Measurements from ENCODE around the gene ANKRD13A. TPM values are rescaled to one million over a fixed set of nuclear protein-coding genes. Genes with fewer than 3 reads are reported as not detected.
A peak's percentile ranks its signal among the peaks of the same experiment; 100 is the strongest.

The ANKRD13A gene
- total and polyA plus RNA-seq, 7 experiments from 2014 or later, result 33.4 to 82.8 (median 65.6) TPM

- ChIA-PET CTCF (interaction anchor here (1.0 kb wide), 1 partner anchor 37 kb away, joined by 6 read pairs; no protein-coding TSS in a partner anchor), POLR2A (interaction anchor here (0.9 to 1.1 kb wide), 2 partner anchors 31 to 100 kb away, joined by 3 read pairs; no protein-coding TSS in a partner anchor)
- no peak overlapping the region for H3K4me3 ChIP-seq (ENCODE audit: low read length)
- H3K4me1 Mint-ChIP-seq, result peaks cover 0 to 38% (median 8%) of the 10 kb centered on the region in 7 donors
- intact Hi-C loops (cut with micrococcal nuclease), result no loop called here
- H3K27ac Mint-ChIP-seq, result peak overlapping the region in 5 of 9 donors; percentile 28 to 83 (median 63)
- H3K4me3 Mint-ChIP-seq, result no peak overlapping the region
- H3K27ac ChIP-seq (ENCODE audit: low read depth, low read length), result peak overlapping the region; percentile 19
- no peak for ATAC-seq
- H3K36me3 Mint-ChIP-seq, result peaks cover 7 to 54% (median 39%) of the 10 kb centered on the region in 5 donors
- no peaks in the 10 kb centered on the region for H3K9me3 Mint-ChIP-seq
- DNase-seq, result no peak
- H3K27me3 ChIP-seq (ENCODE audit: control insufficient read depth in 2 of 2, insufficient read depth in 2 of 2, low read length in 2 of 2), result no peaks in the 10 kb centered on the region
- no peaks in the 10 kb centered on the region for H3K27me3 Mint-ChIP-seq
- peaks cover 0 to 10% of the 10 kb centered on the region in 2 donors for H3K4me1 ChIP-seq (ENCODE audit: control insufficient read depth in 2 of 2, insufficient read depth in 2 of 2, low read length in 2 of 2)
- no peaks in the 10 kb centered on the region for H3K9me3 ChIP-seq (ENCODE audit: control insufficient read depth in 2 of 3, low read length in 3 of 3)
- H3K36me3 ChIP-seq (ENCODE audit: control insufficient read depth in 2 of 3, insufficient read depth in 3 of 3, low read length in 3 of 3), result peaks cover 6 to 82% (median 29%) of the 10 kb centered on the region in 3 experiments
Measured at GRCh38 chr12:109963743-109964429, 35.3 kb upstream of the ANKRD13A start.

GRCh38 chr12:109966546-109966945, 32.7 kb upstream of the ANKRD13A start:
- CTCF ChIA-PET, result no interaction called here
- peaks cover 11 to 46% (median 36%) of the 10 kb centered on the region in 5 donors for H3K36me3 Mint-ChIP-seq
- H3K27me3 Mint-ChIP-seq, result no peaks in the 10 kb centered on the region
- peak overlapping the region in 3 of 9 donors; percentile 57 to 78 (median 68) for H3K27ac Mint-ChIP-seq
- Histone ChIP-seq H3K9me3 (ENCODE audit: control insufficient read depth in 2 of 3, low read length in 3 of 3) (no peaks in the 10 kb centered on the region), H3K27ac (ENCODE audit: low read depth, low read length) (no peak overlapping the region), H3K4me1 (ENCODE audit: control insufficient read depth in 2 of 2, insufficient read depth in 2 of 2, low read length in 2 of 2) (peaks cover 0 to 10% of the 10 kb centered on the region in 2 donors), H3K4me3 (ENCODE audit: low read length) (no peak overlapping the region), H3K36me3 (ENCODE audit: control insufficient read depth in 2 of 3, insufficient read depth in 3 of 3, low read length in 3 of 3) (peaks cover 12 to 77% (median 14%) of the 10 kb centered on the region in 3 experiments), H3K27me3 (ENCODE audit: control insufficient read depth in 2 of 2, insufficient read depth in 2 of 2, low read length in 2 of 2) (no peaks in the 10 kb centered on the region)
- H3K9me3 Mint-ChIP-seq, result no peaks in the 10 kb centered on the region
- peaks cover 0 to 42% (median 9%) of the 10 kb centered on the region in 7 donors for H3K4me1 Mint-ChIP-seq
- ATAC-seq (no peak), DNase-seq (no peak)
- no peak overlapping the region for H3K4me3 Mint-ChIP-seq
- intact Hi-C loops (cut with micrococcal nuclease), result no loop called here
- POLR2A ChIA-PET, result no interaction called here

GRCh38 chr12:109967383-109968031, 31.7 kb upstream of the ANKRD13A start:
- ChIA-PET POLR2A (no interaction called here), CTCF (no interaction called here)
- Mint-ChIP-seq H3K4me3 (peak overlapping the region in 1 of 10 donors; percentile 40), H3K9me3 (no peaks in the 10 kb centered on the region), H3K36me3 (peaks cover 12 to 48% (median 38%) of the 10 kb centered on the region in 5 donors), H3K27ac (peak overlapping the region in 7 of 9 donors; percentile 6 to 85 (median 30)), H3K4me1 (peaks cover 0 to 43% (median 9%) of the 10 kb centered on the region in 7 donors), H3K27me3 (no peaks in the 10 kb centered on the region)
- Histone ChIP-seq H3K4me3 (ENCODE audit: low read length) (no peak overlapping the region), H3K27me3 (ENCODE audit: control insufficient read depth in 2 of 2, insufficient read depth in 2 of 2, low read length in 2 of 2) (no peaks in the 10 kb centered on the region), H3K36me3 (ENCODE audit: control insufficient read depth in 2 of 3, insufficient read depth in 3 of 3, low read length in 3 of 3) (peaks cover 8 to 74% (median 13%) of the 10 kb centered on the region in 3 experiments), H3K27ac (ENCODE audit: low read depth, low read length) (no peak overlapping the region), H3K4me1 (ENCODE audit: control insufficient read depth in 2 of 2, insufficient read depth in 2 of 2, low read length in 2 of 2) (peaks cover 0 to 10% of the 10 kb centered on the region in 2 donors), H3K9me3 (ENCODE audit: control insufficient read depth in 2 of 3, low read length in 3 of 3) (no peaks in the 10 kb centered on the region)
- intact Hi-C loops (cut with micrococcal nuclease), result no loop called here
- no peak for DNase-seq
- ATAC-seq, result no peak

- intact Hi-C loops (cut with micrococcal nuclease), result no loop called here
- Histone ChIP-seq H3K27ac (ENCODE audit: low read depth, low read length) (no peak overlapping the region), H3K4me1 (ENCODE audit: control insufficient read depth in 2 of 2, insufficient read depth in 2 of 2, low read length in 2 of 2) (peaks cover 0 to 10% of the 10 kb centered on the region in 2 donors), H3K4me3 (ENCODE audit: low read length) (no peak overlapping the region), H3K36me3 (ENCODE audit: control insufficient read depth in 2 of 3, insufficient read depth in 3 of 3, low read length in 3 of 3) (peaks cover 6 to 73% (median 8%) of the 10 kb centered on the region in 3 experiments), H3K9me3 (ENCODE audit: control insufficient read depth in 2 of 3, low read length in 3 of 3) (no peaks in the 10 kb centered on the region), H3K27me3 (ENCODE audit: control insufficient read depth in 2 of 2, insufficient read depth in 2 of 2, low read length in 2 of 2) (no peaks in the 10 kb centered on the region)
- Mint-ChIP-seq H3K27me3 (no peaks in the 10 kb centered on the region), H3K4me3 (peak overlapping the region in 1 of 10 donors; percentile 40), H3K9me3 (no peaks in the 10 kb centered on the region), H3K27ac (peak overlapping the region in 8 of 9 donors; percentile 6 to 85 (median 42)), H3K36me3 (peaks cover 12 to 51% (median 38%) of the 10 kb centered on the region in 5 donors), H3K4me1 (peaks cover 0 to 42% (median 9%) of the 10 kb centered on the region in 7 donors)
- ChIA-PET CTCF (no interaction called here), POLR2A (interaction anchor here (0.6 kb wide), 1 partner anchor 116 kb away, joined by 4 read pairs; no protein-coding TSS in a partner anchor)
- ATAC-seq (no peak), DNase-seq (no peak)
Measured at GRCh38 chr12:109968032-109968420, 31.2 kb upstream of the ANKRD13A start.

GRCh38 chr12:109968801-109969200, 30.4 kb upstream of the ANKRD13A start:
- H3K4me1 ChIP-seq (ENCODE audit: control insufficient read depth in 2 of 2, insufficient read depth in 2 of 2, low read length in 2 of 2), result peaks cover 0 to 10% of the 10 kb centered on the region in 2 donors
- Mint-ChIP-seq H3K36me3 (peaks cover 13 to 51% (median 39%) of the 10 kb centered on the region in 5 donors), H3K27ac (peak overlapping the region in 1 of 9 donors; percentile 25), H3K4me3 (no peak overlapping the region), H3K27me3 (no peaks in the 10 kb centered on the region), H3K4me1 (peaks cover 5 to 42% (median 12%) of the 10 kb centered on the region in 7 donors), H3K9me3 (no peaks in the 10 kb centered on the region)
- H3K27me3 ChIP-seq (ENCODE audit: control insufficient read depth in 2 of 2, insufficient read depth in 2 of 2, low read length in 2 of 2), result no peaks in the 10 kb centered on the region
- H3K27ac ChIP-seq (ENCODE audit: low read depth, low read length), result no peak overlapping the region
- no peak for DNase-seq
- H3K9me3 ChIP-seq (ENCODE audit: control insufficient read depth in 2 of 3, low read length in 3 of 3), result no peaks in the 10 kb centered on the region
- ATAC-seq, result no peak
- POLR2A ChIA-PET, result interaction anchor here (0.6 kb wide), 1 partner anchor 115 kb away, joined by 4 read pairs; no protein-coding TSS in a partner anchor
- no peak overlapping the region for H3K4me3 ChIP-seq (ENCODE audit: low read length)
- CTCF ChIA-PET, result no interaction called here
- H3K36me3 ChIP-seq (ENCODE audit: control insufficient read depth in 2 of 3, insufficient read depth in 3 of 3, low read length in 3 of 3), result peaks cover 3 to 71% (median 6%) of the 10 kb centered on the region in 3 experiments
- intact Hi-C loops (cut with micrococcal nuclease), result no loop called here

- CTCF ChIA-PET, result no interaction called here
- Histone ChIP-seq H3K36me3 (ENCODE audit: control insufficient read depth in 2 of 3, insufficient read depth in 3 of 3, low read length in 3 of 3) (peaks cover 6 to 74% (median 7%) of the 10 kb centered on the region in 3 experiments), H3K4me1 (ENCODE audit: control insufficient read depth in 2 of 2, insufficient read depth in 2 of 2, low read length in 2 of 2) (peaks cover 0 to 6% of the 10 kb centered on the region in 2 donors), H3K4me3 (ENCODE audit: low read length) (no peak overlapping the region), H3K27me3 (ENCODE audit: control insufficient read depth in 2 of 2, insufficient read depth in 2 of 2, low read length in 2 of 2) (no peaks in the 10 kb centered on the region), H3K27ac (ENCODE audit: low read depth, low read length) (no peak overlapping the region), H3K9me3 (ENCODE audit: control insufficient read depth in 2 of 3, low read length in 3 of 3) (no peaks in the 10 kb centered on the region)
- intact Hi-C loops (cut with micrococcal nuclease), result loop anchor here in 1 of 2 donors (1.0 kb wide), 1 partner anchor 21 kb away; no protein-coding TSS in a partner anchor
- POLR2A ChIA-PET, result no interaction called here
- Mint-ChIP-seq H3K27ac (peak overlapping the region in 2 of 9 donors; percentile 41 to 60), H3K4me3 (no peak overlapping the region), H3K4me1 (peaks cover 5 to 32% (median 8%) of the 10 kb centered on the region in 7 donors), H3K36me3 (peaks cover 10 to 57% (median 36%) of the 10 kb centered on the region in 5 donors), H3K27me3 (no peaks in the 10 kb centered on the region), H3K9me3 (peaks cover 0 to 4% (median 0%) of the 10 kb centered on the region in 11 donors)
- no peak for ATAC-seq
- DNase-seq, result no peak
Measured at GRCh38 chr12:109972821-109973220, 26.4 kb upstream of the ANKRD13A start.
